ENCODE measurements around the gene ARAP3. TPM values are rescaled to one million over a fixed set of nuclear protein-coding genes. Genes with fewer than 3 reads are reported as not detected.

The ARAP3 gene
- total and polyA plus RNA-seq, 2 experiments from 2014 or later: 18.4 to 33.2 TPM

- Histone ChIP-seq H3K4me1 (ENCODE audit: insufficient read depth) (peaks cover 6% of the 10 kb centered on the region), H3K36me3 (ENCODE audit: insufficient read depth) (no peaks in the 10 kb centered on the region), H3K27me3 (ENCODE audit: insufficient read depth) (no peaks in the 10 kb centered on the region), H2AFZ (no peak overlapping the region), H3K4me3 (no peak overlapping the region), H3K4me2 (no peak overlapping the region), H3K9me2 (ENCODE audit: insufficient read depth) (no peaks in the 10 kb centered on the region), H3F3A (replicated peaks; ENCODE audit: low read depth) (no peaks in the 10 kb centered on the region), H4K20me1 (replicated peaks; ENCODE audit: insufficient read depth) (peaks cover 22% of the 10 kb centered on the region), H3K27ac (ENCODE audit: low read depth) (no peak overlapping the region), H3K79me2 (replicated peaks; ENCODE audit: insufficient read depth) (peaks cover 100% of the 10 kb centered on the region)
- TF ChIP-seq CREB1 (CRISPR knock-in tag; IDR thresholded peaks at IDR 0.05; ENCODE audit: low read depth): no peak
- no peak for TF ChIP-seq STAT1 (IDR thresholded peaks at IDR 0.05; ENCODE audit: unreplicated experiment)
- no peak for TF ChIP-seq JUNB (IDR thresholded peaks at IDR 0.05; ENCODE audit: unreplicated experiment)
- TF ChIP-seq POLR2AphosphoS5 (IDR thresholded peaks at IDR 0.05; ENCODE audit: low read depth): no peak
- TF ChIP-seq NANOG (IDR thresholded peaks at IDR 0.05; ENCODE audit: borderline replicate concordance): no peak
- TF ChIP-seq REST (IDR thresholded peaks at IDR 0.05; ENCODE audit: unreplicated experiment): no peak
- no peak for TF ChIP-seq ETS1 (IDR thresholded peaks at IDR 0.05)
- no peak for TF ChIP-seq ZNF114 (CRISPR knock-in tag; IDR thresholded peaks at IDR 0.05)
- no peak for TF ChIP-seq EZH2phosphoT487 (IDR thresholded peaks at IDR 0.05; ENCODE audit: unreplicated experiment)
- no peak for TF ChIP-seq ZNF462 (CRISPR knock-in tag; IDR thresholded peaks at IDR 0.05)
- TF ChIP-seq ZNF331 (CRISPR knock-in tag; IDR thresholded peaks at IDR 0.05; ENCODE audit: low read depth): no peak
- TF ChIP-seq EZH2 (IDR thresholded peaks at IDR 0.05; ENCODE audit: low read depth, unreplicated experiment): no peak
- Mint-ChIP-seq H3K4me3 (no peak overlapping the region), H3K4me1 (peaks cover 16% of the 10 kb centered on the region), H3K9me3 (no peaks in the 10 kb centered on the region), H3K27ac (no peak overlapping the region), H3K27me3 (ENCODE audit: insufficient read depth, low read depth, poor library complexity) (no peaks in the 10 kb centered on the region), H3K36me3 (ENCODE audit: low read depth) (peaks cover 4% of the 10 kb centered on the region; the same call in 1 of the 3 replicates)
- DNase-seq (ENCODE audit: low spot score) (no peak), ATAC-seq (no peak)
These were observed 73.5 kb downstream of the ARAP3 start for GRCh38 chr5:141608557-141608956.
